Ishikawa (cell line): ENCODE results near the gene BBS9.

ENCODE experiments used
- CEBPB ChIP-seq: IDR thresholded peaks from 2 replicates; pipeline ENCODE4 v1.6.1; 2012
- CREB1 ChIP-seq: IDR thresholded peaks from 2 replicates; pipeline ENCODE4 v1.6.1; 2012; ENCODE audit warnings: low read depth
- EGR1 ChIP-seq: IDR thresholded peaks from 2 replicates; pipeline ENCODE4 v1.6.1; 2012
- EP300 ChIP-seq: IDR thresholded peaks from 2 replicates; pipeline ENCODE4 v1.6.1; 2012; ENCODE audit warnings: borderline replicate concordance
- FOXM1 ChIP-seq: IDR thresholded peaks from 2 replicates; pipeline ENCODE4 v1.6.1; 2012; ENCODE audit warnings: low read depth, borderline replicate concordance
- NFIC ChIP-seq: IDR thresholded peaks from 2 replicates; pipeline ENCODE4 v1.6.1; 2012
- RAD21 ChIP-seq: IDR thresholded peaks from 2 replicates; pipeline ENCODE4 v1.6.1; 2012; ENCODE audit warnings: low read depth
- TAF1 ChIP-seq: IDR thresholded peaks from 2 replicates; pipeline ENCODE4 v1.6.1; 2012; ENCODE audit warnings: low read depth, mild to moderate bottlenecking
- TCF12 ChIP-seq: IDR thresholded peaks from 2 replicates; pipeline ENCODE4 v1.6.1; 2012; ENCODE audit warnings: low read depth
- TEAD4 ChIP-seq: IDR thresholded peaks from 2 replicates; pipeline ENCODE4 v1.6.1; 2012
- YY1 ChIP-seq: IDR thresholded peaks from 2 replicates; pipeline ENCODE4 v1.6.1; 2012; ENCODE audit warnings: low read depth
- ZBTB7A ChIP-seq: IDR thresholded peaks from 2 replicates; pipeline ENCODE4 v1.6.1; 2012; ENCODE audit warnings: low read depth
- TF ChIP-seq, protein P1 (sequence below): IDR thresholded peaks from 2 replicates; pipeline ENCODE4 v1.6.1; 2012; ENCODE audit warnings: low read depth, mild to moderate bottlenecking
- TF ChIP-seq, protein P2 (sequence below): IDR thresholded peaks from 2 replicates; pipeline ENCODE4 v1.6.1; 2012
- TF ChIP-seq, protein P3 (sequence below): IDR thresholded peaks from 2 replicates; pipeline ENCODE4 v1.6.1; 2012

The BBS9 gene

DNA sequence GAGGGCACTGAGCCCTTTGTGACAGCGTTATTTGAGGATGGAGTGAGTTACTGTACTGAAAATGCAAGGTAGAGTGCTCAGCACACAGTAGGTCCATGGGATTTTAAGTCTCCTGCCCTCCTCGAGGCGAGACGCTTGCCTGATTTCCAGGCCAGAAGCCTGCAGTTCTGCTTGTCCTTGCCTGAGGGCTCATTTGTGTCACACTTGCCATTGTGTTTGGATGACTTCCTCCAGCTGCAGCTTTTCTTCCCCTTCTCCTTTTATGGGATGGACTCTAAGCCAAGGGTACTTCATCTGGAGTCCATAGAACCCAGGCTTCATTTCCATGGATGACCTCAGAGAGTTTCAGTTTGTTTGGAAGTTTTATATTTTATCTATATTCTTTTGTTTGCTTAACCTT, 471.7 kb downstream of the BBS9 start:
- TF ChIP-seq NFIC (no peak), EGR1 (no peak)

GRCh38 chr7:33601884-33602283, 472.5 kb downstream of the BBS9 start:
- TF ChIP-seq EGR1 (no peak), TAF1 (no peak), CEBPB (no peak), NFIC (no peak), EP300 (no peak), YY1 (no peak), ZBTB7A (no peak), TEAD4 (no peak), TCF12 (no peak), FOXM1 (no peak), RAD21 (no peak), CREB1 (no peak)
- TF ChIP-seq, protein P1, sequence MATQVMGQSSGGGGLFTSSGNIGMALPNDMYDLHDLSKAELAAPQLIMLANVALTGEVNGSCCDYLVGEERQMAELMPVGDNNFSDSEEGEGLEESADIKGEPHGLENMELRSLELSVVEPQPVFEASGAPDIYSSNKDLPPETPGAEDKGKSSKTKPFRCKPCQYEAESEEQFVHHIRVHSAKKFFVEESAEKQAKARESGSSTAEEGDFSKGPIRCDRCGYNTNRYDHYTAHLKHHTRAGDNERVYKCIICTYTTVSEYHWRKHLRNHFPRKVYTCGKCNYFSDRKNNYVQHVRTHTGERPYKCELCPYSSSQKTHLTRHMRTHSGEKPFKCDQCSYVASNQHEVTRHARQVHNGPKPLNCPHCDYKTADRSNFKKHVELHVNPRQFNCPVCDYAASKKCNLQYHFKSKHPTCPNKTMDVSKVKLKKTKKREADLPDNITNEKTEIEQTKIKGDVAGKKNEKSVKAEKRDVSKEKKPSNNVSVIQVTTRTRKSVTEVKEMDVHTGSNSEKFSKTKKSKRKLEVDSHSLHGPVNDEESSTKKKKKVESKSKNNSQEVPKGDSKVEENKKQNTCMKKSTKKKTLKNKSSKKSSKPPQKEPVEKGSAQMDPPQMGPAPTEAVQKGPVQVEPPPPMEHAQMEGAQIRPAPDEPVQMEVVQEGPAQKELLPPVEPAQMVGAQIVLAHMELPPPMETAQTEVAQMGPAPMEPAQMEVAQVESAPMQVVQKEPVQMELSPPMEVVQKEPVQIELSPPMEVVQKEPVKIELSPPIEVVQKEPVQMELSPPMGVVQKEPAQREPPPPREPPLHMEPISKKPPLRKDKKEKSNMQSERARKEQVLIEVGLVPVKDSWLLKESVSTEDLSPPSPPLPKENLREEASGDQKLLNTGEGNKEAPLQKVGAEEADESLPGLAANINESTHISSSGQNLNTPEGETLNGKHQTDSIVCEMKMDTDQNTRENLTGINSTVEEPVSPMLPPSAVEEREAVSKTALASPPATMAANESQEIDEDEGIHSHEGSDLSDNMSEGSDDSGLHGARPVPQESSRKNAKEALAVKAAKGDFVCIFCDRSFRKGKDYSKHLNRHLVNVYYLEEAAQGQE: no peak
- TF ChIP-seq, protein P2, sequence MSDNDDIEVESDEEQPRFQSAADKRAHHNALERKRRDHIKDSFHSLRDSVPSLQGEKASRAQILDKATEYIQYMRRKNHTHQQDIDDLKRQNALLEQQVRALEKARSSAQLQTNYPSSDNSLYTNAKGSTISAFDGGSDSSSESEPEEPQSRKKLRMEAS: no peak
- TF ChIP-seq, protein P3, sequence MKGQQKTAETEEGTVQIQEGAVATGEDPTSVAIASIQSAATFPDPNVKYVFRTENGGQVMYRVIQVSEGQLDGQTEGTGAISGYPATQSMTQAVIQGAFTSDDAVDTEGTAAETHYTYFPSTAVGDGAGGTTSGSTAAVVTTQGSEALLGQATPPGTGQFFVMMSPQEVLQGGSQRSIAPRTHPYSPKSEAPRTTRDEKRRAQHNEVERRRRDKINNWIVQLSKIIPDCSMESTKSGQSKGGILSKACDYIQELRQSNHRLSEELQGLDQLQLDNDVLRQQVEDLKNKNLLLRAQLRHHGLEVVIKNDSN: no peak

DNA sequence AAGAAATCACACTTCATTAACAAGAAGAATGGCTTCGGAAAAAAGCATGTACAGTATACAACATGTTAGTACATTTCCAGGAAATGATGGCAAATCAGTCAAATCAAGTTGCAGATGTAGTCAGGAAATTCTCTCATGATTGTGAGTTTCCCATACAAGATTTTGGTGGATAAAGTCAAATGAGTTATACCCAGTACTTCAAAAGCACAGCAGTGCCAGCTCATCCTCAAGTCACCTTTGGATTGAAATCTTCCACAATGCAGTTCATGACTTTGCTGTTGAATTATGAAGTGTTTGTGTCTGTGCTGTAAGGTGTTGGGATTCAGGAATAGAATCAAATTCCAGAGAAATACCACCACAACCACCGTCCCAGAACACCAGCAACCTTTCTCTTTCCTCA, 474.7 kb downstream of the BBS9 start:
- TF ChIP-seq, protein P2: no peak
- TF ChIP-seq RAD21 (no peak), CEBPB (no peak), YY1 (no peak), TCF12 (no peak), TAF1 (no peak), EP300 (no peak), CREB1 (no peak), EGR1 (no peak), ZBTB7A (no peak), NFIC (no peak), TEAD4 (no peak)
- TF ChIP-seq, protein P1: no peak
- TF ChIP-seq, protein P3: no peak

GRCh38 chr7:33610918-33611317, 481.6 kb downstream of the BBS9 start:
- no peak for TF ChIP-seq FOXM1
- no peak for TF ChIP-seq TEAD4
- TF ChIP-seq, protein P2: no peak
- TF ChIP-seq RAD21: no peak
- TF ChIP-seq, protein P3: no peak
- TF ChIP-seq EGR1: no peak
- no peak for TF ChIP-seq EP300
- TF ChIP-seq NFIC: no peak
- no peak for TF ChIP-seq TAF1
- no peak for TF ChIP-seq CEBPB
- TF ChIP-seq ZBTB7A: no peak
- no peak for TF ChIP-seq TCF12
- TF ChIP-seq, protein P1: no peak
- no peak for TF ChIP-seq CREB1
- no peak for TF ChIP-seq YY1
